ENCODE measurements around the gene LRRC75A. TPM values are rescaled to one million over a fixed set of nuclear protein-coding genes. Genes with fewer than 3 reads are reported as not detected.

Gene LRRC75A
- total and polyA plus RNA-seq, 2 of the 8 experiments (the other 6 are each of a cell fraction or from before 2014, with no cell fraction given), result 9.7 to 9.9 TPM

DNA sequence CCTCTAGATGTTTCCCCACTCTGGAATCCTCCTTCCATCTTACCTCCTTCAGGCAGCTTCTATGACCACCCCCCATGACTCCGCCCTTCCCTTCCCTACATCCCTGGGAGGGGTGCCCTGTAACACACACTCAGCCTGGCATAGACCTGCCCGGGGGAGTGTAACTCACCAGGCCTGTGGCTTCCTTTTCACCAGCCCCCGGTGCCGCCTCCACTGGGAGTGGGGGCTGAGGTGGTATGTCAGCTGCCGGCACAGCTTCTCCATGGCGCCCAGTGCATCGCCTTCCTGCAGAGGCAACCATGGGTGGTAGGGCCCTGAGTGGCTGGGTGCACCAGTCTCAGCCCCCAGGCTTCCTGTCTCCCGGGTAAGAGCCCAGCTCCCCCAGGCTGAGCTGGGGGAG lies 44.3 kb downstream of the LRRC75A start (continued):
- TF ChIP-seq, protein P1, sequence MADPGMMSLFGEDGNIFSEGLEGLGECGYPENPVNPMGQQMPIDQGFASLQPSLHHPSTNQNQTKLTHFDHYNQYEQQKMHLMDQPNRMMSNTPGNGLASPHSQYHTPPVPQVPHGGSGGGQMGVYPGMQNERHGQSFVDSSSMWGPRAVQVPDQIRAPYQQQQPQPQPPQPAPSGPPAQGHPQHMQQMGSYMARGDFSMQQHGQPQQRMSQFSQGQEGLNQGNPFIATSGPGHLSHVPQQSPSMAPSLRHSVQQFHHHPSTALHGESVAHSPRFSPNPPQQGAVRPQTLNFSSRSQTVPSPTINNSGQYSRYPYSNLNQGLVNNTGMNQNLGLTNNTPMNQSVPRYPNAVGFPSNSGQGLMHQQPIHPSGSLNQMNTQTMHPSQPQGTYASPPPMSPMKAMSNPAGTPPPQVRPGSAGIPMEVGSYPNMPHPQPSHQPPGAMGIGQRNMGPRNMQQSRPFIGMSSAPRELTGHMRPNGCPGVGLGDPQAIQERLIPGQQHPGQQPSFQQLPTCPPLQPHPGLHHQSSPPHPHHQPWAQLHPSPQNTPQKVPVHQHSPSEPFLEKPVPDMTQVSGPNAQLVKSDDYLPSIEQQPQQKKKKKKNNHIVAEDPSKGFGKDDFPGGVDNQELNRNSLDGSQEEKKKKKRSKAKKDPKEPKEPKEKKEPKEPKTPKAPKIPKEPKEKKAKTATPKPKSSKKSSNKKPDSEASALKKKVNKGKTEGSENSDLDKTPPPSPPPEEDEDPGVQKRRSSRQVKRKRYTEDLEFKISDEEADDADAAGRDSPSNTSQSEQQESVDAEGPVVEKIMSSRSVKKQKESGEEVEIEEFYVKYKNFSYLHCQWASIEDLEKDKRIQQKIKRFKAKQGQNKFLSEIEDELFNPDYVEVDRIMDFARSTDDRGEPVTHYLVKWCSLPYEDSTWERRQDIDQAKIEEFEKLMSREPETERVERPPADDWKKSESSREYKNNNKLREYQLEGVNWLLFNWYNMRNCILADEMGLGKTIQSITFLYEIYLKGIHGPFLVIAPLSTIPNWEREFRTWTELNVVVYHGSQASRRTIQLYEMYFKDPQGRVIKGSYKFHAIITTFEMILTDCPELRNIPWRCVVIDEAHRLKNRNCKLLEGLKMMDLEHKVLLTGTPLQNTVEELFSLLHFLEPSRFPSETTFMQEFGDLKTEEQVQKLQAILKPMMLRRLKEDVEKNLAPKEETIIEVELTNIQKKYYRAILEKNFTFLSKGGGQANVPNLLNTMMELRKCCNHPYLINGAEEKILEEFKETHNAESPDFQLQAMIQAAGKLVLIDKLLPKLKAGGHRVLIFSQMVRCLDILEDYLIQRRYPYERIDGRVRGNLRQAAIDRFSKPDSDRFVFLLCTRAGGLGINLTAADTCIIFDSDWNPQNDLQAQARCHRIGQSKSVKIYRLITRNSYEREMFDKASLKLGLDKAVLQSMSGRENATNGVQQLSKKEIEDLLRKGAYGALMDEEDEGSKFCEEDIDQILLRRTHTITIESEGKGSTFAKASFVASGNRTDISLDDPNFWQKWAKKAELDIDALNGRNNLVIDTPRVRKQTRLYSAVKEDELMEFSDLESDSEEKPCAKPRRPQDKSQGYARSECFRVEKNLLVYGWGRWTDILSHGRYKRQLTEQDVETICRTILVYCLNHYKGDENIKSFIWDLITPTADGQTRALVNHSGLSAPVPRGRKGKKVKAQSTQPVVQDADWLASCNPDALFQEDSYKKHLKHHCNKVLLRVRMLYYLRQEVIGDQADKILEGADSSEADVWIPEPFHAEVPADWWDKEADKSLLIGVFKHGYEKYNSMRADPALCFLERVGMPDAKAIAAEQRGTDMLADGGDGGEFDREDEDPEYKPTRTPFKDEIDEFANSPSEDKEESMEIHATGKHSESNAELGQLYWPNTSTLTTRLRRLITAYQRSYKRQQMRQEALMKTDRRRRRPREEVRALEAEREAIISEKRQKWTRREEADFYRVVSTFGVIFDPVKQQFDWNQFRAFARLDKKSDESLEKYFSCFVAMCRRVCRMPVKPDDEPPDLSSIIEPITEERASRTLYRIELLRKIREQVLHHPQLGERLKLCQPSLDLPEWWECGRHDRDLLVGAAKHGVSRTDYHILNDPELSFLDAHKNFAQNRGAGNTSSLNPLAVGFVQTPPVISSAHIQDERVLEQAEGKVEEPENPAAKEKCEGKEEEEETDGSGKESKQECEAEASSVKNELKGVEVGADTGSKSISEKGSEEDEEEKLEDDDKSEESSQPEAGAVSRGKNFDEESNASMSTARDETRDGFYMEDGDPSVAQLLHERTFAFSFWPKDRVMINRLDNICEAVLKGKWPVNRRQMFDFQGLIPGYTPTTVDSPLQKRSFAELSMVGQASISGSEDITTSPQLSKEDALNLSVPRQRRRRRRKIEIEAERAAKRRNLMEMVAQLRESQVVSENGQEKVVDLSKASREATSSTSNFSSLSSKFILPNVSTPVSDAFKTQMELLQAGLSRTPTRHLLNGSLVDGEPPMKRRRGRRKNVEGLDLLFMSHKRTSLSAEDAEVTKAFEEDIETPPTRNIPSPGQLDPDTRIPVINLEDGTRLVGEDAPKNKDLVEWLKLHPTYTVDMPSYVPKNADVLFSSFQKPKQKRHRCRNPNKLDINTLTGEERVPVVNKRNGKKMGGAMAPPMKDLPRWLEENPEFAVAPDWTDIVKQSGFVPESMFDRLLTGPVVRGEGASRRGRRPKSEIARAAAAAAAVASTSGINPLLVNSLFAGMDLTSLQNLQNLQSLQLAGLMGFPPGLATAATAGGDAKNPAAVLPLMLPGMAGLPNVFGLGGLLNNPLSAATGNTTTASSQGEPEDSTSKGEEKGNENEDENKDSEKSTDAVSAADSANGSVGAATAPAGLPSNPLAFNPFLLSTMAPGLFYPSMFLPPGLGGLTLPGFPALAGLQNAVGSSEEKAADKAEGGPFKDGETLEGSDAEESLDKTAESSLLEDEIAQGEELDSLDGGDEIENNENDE (IDR thresholded peaks at IDR 0.05; ENCODE audit: insufficient replicate concordance, low read length), result no peak
- no peak for TF ChIP-seq SUZ12 (IDR thresholded peaks at IDR 0.05; ENCODE audit: low read length)

Data from H1 (cell line).